SU-DHL-6 (cell line): ENCODE measurements around the gene ARMS2.

Source experiments
- H2AFZ ChIP-seq: fragments of 200-600 bp; sonication (generic); 2 replicates; pipeline ENCODE4 v1.6.1; 2014; ENCODE audit warnings: low read depth, mild to moderate bottlenecking, moderate library complexity, mixed read lengths, antibody characterized with exemption, low read length; ENCODE audit not compliant: severe bottlenecking
- H3F3A ChIP-seq: fragments of 200-600 bp; shearing (Covaris generic); 2 replicates; pipeline ENCODE4 v1.6.0; 2016; ENCODE audit warnings: antibody characterized with exemption, mild to moderate bottlenecking; ENCODE audit not compliant: insufficient read depth
- H3K27ac ChIP-seq: fragments of 200-600 bp; sonication (generic); 2 replicates; pipeline ENCODE4 v1.5.1; 2016; ENCODE audit warnings: low read depth, mild to moderate bottlenecking, low read length, moderate library complexity, mixed read lengths
- H3K27me3 ChIP-seq: fragments of 200-600 bp; sonication (generic), shearing (Covaris generic); 2 replicates; pipeline ENCODE4 v1.6.0; 2014; ENCODE audit warnings: mild to moderate bottlenecking, low read length
- H3K36me3 ChIP-seq: fragments of 200-600 bp; sonication (generic); 2 replicates; pipeline ENCODE4 v1.6.1; 2014; ENCODE audit warnings: mild to moderate bottlenecking, low read length, mixed read lengths
- H3K4me2 ChIP-seq: fragments of 300-600, 200-600 bp; shearing (Covaris generic), sonication (generic); 2 replicates; pipeline ENCODE4 v1.6.0; 2014; ENCODE audit warnings: low read length, low read depth, mild to moderate bottlenecking; ENCODE audit not compliant: poor library complexity, severe bottlenecking
- H3K4me3 ChIP-seq: fragments of 200-600 bp; sonication (generic); 2 replicates; pipeline ENCODE4 v1.5.1; 2014; ENCODE audit warnings: antibody characterized with exemption, low read length, mild to moderate bottlenecking, mixed read lengths; ENCODE audit not compliant: insufficient read depth, poor library complexity, severe bottlenecking
- H3K79me2 ChIP-seq: fragments of 200-600 bp; sonication (generic); 2 replicates; pipeline ENCODE4 v1.6.1; 2014; ENCODE audit warnings: mild to moderate bottlenecking, low read length, moderate library complexity; ENCODE audit not compliant: insufficient read depth
- H3K9ac ChIP-seq: fragments of 200-600 bp; sonication (generic); 2 replicates; pipeline ENCODE4 v1.7.0; 2014; ENCODE audit warnings: mild to moderate bottlenecking, low read length
- H3K9me2 ChIP-seq: fragments of 200-600 bp; sonication (generic); replicated peaks from 2 replicates; pipeline ENCODE4 v1.6.1; 2014; ENCODE audit warnings: low read length; ENCODE audit not compliant: insufficient read depth
- H3K9me3 ChIP-seq: fragments of 200-600 bp; sonication (generic); 2 replicates; pipeline ENCODE4 v1.6.1; 2014; ENCODE audit warnings: low read length, mixed read lengths; ENCODE audit not compliant: insufficient read depth
- H4K20me1 ChIP-seq: fragments of 200-600 bp; sonication (generic); 2 replicates; pipeline ENCODE4 v1.6.1; 2014; ENCODE audit warnings: low read depth, mild to moderate bottlenecking, antibody characterized with exemption, low read length, moderate library complexity, mixed read lengths
- EZH2phosphoT487 ChIP-seq: fragments of 200-600 bp; sonication (generic), shearing (Covaris generic); conservative IDR thresholded peaks from 2 replicates; pipeline ENCODE4 v1.6.1; 2018; ENCODE audit warnings: mild to moderate bottlenecking, antibody characterized with exemption, low read length, moderate library complexity, mixed read lengths
- TF ChIP-seq, protein P1 (sequence below): fragments of 200-600 bp; sonication (generic); IDR thresholded peaks from one replicate; pipeline ENCODE4 v1.5.1; 2017; ENCODE audit warnings: antibody characterized with exemption, mild to moderate bottlenecking, low read length, moderate library complexity; ENCODE audit not compliant: insufficient read depth, poor library complexity, severe bottlenecking

The ARMS2 gene, protein sequence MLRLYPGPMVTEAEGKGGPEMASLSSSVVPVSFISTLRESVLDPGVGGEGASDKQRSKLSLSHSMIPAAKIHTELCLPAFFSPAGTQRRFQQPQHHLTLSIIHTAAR

DNA sequence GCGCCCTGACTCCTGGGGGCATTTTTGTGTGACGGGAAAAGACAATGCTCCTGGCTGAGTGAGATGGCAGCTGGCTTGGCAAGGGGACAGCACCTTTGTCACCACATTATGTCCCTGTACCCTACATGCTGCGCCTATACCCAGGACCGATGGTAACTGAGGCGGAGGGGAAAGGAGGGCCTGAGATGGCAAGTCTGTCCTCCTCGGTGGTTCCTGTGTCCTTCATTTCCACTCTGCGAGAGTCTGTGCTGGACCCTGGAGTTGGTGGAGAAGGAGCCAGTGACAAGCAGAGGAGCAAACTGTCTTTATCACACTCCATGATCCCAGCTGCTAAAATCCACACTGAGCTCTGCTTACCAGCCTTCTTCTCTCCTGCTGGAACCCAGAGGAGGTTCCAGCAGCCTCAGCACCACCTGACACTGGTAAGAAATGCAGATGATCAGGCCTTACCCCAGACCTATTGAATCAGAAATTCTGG lies at the start of gene ARMS2:
TSS of gene ARMS2 (plus strand) at position 51 of the 478 bp plus-strand sequence. CDS start at position 126, 75 bp downstream.
- H3K79me2 ChIP-seq, result no peaks in the 10 kb centered on the region
- no peak within 1 kb of the TSS for H3K4me2 ChIP-seq
- no peak within 1 kb of the TSS for H2AFZ ChIP-seq
- H3K9ac ChIP-seq, result no peak within 1 kb of the TSS
- no peaks in the 10 kb centered on the region for H3K9me3 ChIP-seq
- no peaks in the 10 kb centered on the region for H4K20me1 ChIP-seq
- H3K27me3 ChIP-seq, result 0 out of 2 replicates have a peak, but pooled peaks cover 3% of the 10 kb centered on the region
- no peak within 1 kb of the TSS for H3K4me3 ChIP-seq
- no peaks in the 10 kb centered on the region for H3K36me3 ChIP-seq
- TF ChIP-seq, protein P1, sequence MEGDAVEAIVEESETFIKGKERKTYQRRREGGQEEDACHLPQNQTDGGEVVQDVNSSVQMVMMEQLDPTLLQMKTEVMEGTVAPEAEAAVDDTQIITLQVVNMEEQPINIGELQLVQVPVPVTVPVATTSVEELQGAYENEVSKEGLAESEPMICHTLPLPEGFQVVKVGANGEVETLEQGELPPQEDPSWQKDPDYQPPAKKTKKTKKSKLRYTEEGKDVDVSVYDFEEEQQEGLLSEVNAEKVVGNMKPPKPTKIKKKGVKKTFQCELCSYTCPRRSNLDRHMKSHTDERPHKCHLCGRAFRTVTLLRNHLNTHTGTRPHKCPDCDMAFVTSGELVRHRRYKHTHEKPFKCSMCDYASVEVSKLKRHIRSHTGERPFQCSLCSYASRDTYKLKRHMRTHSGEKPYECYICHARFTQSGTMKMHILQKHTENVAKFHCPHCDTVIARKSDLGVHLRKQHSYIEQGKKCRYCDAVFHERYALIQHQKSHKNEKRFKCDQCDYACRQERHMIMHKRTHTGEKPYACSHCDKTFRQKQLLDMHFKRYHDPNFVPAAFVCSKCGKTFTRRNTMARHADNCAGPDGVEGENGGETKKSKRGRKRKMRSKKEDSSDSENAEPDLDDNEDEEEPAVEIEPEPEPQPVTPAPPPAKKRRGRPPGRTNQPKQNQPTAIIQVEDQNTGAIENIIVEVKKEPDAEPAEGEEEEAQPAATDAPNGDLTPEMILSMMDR, result no peak
- no peak for TF ChIP-seq EZH2phosphoT487
- H3K9me2 ChIP-seq, result no peaks in the 10 kb centered on the region
- no peaks in the 10 kb centered on the region for H3F3A ChIP-seq
- H3K27ac ChIP-seq, result no peak within 1 kb of the TSS

GRCh38 chr10:122407375-122408125 lies 46.9 kb upstream of the ARMS2 start:
- Histone ChIP-seq H3K27ac (no peak overlapping the region), H3K9me3 (no peaks in the 10 kb centered on the region), H3K79me2 (no peaks in the 10 kb centered on the region), H3K4me3 (no peak overlapping the region), H2AFZ (no peak overlapping the region), H3K36me3 (no peaks in the 10 kb centered on the region), H3K9ac (no peak overlapping the region), H4K20me1 (no peaks in the 10 kb centered on the region), H3K9me2 (no peaks in the 10 kb centered on the region), H3K4me2 (no peak overlapping the region), H3F3A (no peaks in the 10 kb centered on the region), H3K27me3 (no peaks in the 10 kb centered on the region)
- TF ChIP-seq, protein P1, result no peak
- TF ChIP-seq EZH2phosphoT487, result no peak

GRCh38 chr10:122413327-122413726 lies 41.1 kb upstream of the ARMS2 start:
- Histone ChIP-seq H3K27me3 (no peaks in the 10 kb centered on the region), H3K9ac (no peak overlapping the region), H3K9me2 (no peaks in the 10 kb centered on the region), H3F3A (no peaks in the 10 kb centered on the region), H3K79me2 (no peaks in the 10 kb centered on the region), H3K27ac (no peak overlapping the region), H3K4me2 (no peak overlapping the region), H4K20me1 (no peaks in the 10 kb centered on the region), H3K36me3 (no peaks in the 10 kb centered on the region), H3K9me3 (no peaks in the 10 kb centered on the region), H3K4me3 (no peak overlapping the region), H2AFZ (no peak overlapping the region)
- TF ChIP-seq, protein P1, result no peak
- no peak for TF ChIP-seq EZH2phosphoT487
